LNCAP (cell line): ENCODE measurements around the gene CIAO3.

Source experiments
- CTCF ChIP-seq: fragments of 450-650 bp; IDR thresholded peaks from 2 replicates; pipeline ENCODE4 v1.5.1; 2017; ENCODE audit warnings: mild to moderate bottlenecking

Gene CIAO3

DNA sequence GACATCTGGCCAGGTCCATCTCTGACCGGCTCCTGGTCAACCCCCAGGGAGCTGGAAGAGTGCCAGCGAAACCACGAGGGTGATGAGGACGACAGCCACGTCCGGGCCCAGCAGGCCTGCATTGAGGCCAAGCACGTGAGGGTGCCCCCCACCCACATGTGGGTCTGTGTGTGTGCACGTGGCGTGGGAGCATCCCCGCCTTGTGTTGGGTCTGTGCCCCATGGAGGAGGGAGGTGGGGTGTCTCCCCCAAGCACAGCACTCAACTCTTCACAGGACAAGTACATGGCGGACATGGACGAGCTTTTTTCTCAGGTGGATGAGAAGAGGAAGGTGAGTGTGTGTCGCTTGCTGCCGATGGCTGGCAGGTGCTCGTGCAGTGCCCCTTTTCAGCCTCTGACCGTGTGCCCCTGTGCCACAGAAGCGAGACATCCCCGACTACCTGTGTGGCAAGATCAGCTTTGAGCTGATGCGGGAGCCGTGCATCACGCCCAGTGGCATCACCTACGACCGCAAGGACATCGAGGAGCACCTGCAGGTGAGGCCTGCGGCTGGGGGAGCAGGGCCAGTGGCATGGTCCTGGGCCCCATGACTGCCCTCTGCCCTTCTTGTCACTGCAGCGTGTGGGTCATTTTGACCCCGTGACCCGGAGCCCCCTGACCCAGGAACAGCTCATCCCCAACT, 58.9 kb downstream of the CIAO3 start:
- TF ChIP-seq CTCF: no peak

DNA sequence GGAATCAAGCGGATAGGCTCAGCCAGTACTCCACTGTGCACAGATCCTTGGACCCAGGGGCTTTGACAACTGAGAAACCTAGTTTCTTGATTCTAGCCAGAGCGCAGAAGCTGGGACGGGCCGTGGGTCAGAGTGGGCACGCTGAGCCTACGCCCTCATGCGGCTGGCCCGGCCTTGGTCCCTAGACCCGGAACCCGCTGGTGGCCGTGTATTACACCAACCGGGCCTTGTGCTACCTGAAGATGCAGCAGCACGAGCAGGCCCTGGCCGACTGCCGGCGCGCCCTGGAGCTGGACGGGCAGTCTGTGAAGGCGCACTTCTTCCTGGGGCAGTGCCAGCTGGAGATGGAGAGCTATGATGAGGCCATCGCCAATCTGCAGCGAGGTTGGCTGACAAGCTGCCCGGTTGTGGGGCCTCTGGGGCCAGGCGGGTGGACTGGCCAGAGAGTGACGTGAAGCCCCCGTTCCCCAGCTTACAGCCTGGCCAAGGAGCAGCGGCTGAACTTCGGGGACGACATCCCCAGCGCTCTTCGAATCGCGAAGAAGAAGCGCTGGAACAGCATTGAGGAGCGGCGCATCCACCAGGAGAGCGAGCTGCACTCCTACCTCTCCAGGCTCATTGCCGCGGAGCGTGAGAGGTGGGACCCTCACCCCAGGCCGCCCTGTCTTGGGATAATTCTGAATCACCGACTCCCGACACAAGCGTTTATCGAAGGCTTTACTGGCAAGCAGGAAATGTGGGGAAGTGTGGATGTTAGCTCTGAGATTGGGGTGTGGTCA, 59.6 kb downstream of the CIAO3 start:
- TF ChIP-seq CTCF: peak; percentile 30; the same call in 1 of the 2 replicates

DNA sequence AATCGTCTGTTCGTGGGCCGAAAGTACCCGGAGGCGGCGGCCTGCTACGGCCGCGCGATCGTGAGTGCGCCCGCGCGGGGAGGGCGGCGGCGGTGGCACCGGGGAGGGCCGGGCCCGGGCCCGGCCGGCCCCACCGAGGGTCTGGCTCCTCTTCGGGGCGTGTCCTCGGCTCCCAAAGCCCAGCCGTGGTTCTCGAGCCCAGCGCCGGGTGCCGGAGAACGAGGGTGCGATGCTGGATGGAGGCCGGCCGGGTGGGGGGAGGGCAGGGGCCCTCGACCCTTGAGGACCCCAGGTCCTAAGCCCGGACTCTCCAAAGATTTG, 60.2 kb downstream of the CIAO3 start:
- no peak for TF ChIP-seq CTCF

DNA sequence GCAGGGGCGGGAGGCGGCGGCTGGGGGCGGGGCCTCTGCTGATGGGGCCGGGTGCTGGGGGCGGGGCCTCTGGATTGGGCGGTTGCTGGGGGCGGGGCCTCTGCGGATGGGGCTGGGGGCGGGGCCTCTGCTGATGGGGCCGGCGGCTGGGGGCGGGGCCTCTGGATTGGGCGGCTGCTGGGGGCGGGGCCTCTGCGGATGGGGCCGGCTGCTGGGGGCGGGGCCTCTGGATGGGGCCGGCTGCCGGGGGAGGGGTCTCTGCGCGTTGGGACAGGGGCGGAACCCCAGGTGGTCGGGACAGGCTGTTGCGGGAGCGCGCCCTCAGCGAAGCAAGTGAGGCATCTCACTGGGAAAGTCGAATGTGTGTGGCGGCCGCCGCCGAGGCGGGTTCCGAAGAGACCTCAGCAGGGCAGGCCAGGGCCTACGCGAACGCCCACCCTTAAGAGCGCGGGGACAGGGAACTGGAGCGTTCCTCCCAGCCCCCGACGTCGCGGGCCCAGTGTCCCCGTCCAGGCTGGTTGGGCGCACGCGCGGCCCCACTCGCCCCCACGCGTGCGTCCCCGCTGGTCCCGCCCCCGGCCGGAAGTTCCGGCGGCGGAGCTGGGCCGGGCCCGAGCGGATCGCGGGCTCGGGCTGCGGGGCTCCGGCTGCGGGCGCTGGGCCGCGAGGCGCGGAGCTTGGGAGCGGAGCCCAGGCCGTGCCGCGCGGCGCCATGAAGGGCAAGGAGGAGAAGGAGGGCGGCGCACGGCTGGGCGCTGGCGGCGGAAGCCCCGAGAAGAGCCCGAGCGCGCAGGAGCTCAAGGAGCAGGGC, 60.8 kb downstream of the CIAO3 start, which contains the start of gene STUB1:
Gene STUB1, plus strand, starts transcription at position 597 of the 811 bp plus-strand sequence. Its CDS starts 116 bp downstream, at position 713.
- no peak for TF ChIP-seq CTCF
